Osteocyte (in vitro differentiated cells): Measurements from ENCODE around the gene ARSA. TPM values are rescaled to one million over a fixed set of nuclear protein-coding genes. Genes with fewer than 3 reads are reported as not detected.

Experiments used
- DNase-seq: peaks from one replicate; pipeline ENCODE4 v3.0.0; 2021; ENCODE audit warnings: mixed read lengths; ENCODE audit not compliant: unreplicated experiment; ENCODE audit errors: extremely low spot score
- H3K27ac Mint-ChIP-seq: one replicate; pipeline ENCODE4 v1.8.0; 2021; ENCODE audit warnings: mild to moderate bottlenecking, mixed read lengths; ENCODE audit not compliant: unreplicated experiment
- H3K27me3 Mint-ChIP-seq: one replicate; pipeline ENCODE4 v1.8.0; 2021; ENCODE audit warnings: mixed read lengths; ENCODE audit not compliant: unreplicated experiment
- H3K36me3 Mint-ChIP-seq: one replicate; pipeline ENCODE4 v1.8.0; 2021; ENCODE audit warnings: mixed read lengths; ENCODE audit not compliant: unreplicated experiment
- H3K4me1 Mint-ChIP-seq: one replicate; pipeline ENCODE4 v1.8.0; 2021; ENCODE audit warnings: mixed read lengths; ENCODE audit not compliant: unreplicated experiment
- H3K4me3 Mint-ChIP-seq: one replicate; pipeline ENCODE4 v1.8.0; 2021; ENCODE audit warnings: mild to moderate bottlenecking, moderate library complexity, mixed read lengths; ENCODE audit not compliant: unreplicated experiment
- H3K9me3 Mint-ChIP-seq: one replicate; pipeline ENCODE4 v1.8.0; 2021; ENCODE audit warnings: mixed read lengths; ENCODE audit not compliant: unreplicated experiment
- total RNA-seq: library from RNA; stranded (reverse); gene quantifications from 2 replicates; pipeline ENCODE4 v1.2.1, GENCODE V29; 2021
- TF ChIP-seq, protein P1 (sequence below): fragments of 200-600 bp; sonication (generic); IDR thresholded peaks from 2 replicates; pipeline ENCODE4 v1.5.0; 2021; ENCODE audit warnings: antibody characterized with exemption, mild to moderate bottlenecking, moderate library complexity

The ARSA gene
- total RNA-seq, 1 donor from 2014 or later = 43.5 TPM

DNA sequence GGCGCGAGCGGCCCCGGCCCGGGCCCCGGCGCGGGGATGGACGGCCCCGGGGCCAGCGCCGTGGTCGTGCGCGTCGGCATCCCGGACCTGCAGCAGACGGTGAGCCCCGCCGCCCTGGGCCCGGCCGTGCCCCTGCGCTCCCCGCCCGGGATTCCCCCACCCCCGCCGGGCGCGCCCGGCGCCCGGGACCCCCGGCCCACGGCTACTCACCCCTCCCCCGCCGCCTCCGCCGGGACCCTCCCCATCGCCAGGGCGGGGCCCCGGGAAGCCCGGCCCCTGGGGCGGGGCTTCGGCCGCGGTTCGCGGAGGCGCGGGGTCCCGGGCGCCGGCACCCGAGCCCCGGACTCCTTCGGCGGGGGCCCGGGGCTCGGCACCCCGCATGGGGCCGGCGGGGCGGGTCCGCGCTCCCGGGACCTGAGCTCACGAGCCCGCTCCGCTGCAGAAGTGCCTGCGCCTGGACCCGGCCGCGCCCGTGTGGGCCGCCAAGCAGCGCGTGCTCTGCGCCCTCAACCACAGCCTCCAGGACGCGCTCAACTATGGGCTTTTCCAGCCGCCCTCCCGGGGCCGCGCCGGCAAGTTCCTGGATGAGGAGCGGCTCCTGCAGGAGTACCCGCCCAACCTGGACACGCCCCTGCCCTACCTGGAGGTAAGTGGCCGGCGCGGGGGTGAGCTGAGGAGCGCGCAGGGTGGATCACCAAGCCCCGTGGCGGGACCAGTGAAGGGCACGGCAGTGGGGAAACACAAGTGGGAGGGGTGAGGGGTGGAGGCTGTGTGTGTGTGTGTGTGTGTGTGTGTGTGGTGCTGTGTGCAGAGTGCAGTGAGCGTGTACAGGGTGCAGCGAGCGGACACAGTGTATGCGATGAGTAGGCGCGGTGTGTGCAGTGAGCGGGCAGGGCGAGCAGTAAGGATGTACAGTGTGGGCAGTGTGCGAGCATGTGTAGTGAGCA is 46.9 kb upstream of the ARSA start:
- Mint-ChIP-seq H3K9me3 (no peaks in the 10 kb centered on the region), H3K36me3 (no peaks in the 10 kb centered on the region), H3K4me1 (peaks cover 11% of the 10 kb centered on the region), H3K27ac (no peak overlapping the region), H3K27me3 (peaks cover 27% of the 10 kb centered on the region), H3K4me3 (peak overlapping the region; percentile 61)
- TF ChIP-seq, protein P1, sequence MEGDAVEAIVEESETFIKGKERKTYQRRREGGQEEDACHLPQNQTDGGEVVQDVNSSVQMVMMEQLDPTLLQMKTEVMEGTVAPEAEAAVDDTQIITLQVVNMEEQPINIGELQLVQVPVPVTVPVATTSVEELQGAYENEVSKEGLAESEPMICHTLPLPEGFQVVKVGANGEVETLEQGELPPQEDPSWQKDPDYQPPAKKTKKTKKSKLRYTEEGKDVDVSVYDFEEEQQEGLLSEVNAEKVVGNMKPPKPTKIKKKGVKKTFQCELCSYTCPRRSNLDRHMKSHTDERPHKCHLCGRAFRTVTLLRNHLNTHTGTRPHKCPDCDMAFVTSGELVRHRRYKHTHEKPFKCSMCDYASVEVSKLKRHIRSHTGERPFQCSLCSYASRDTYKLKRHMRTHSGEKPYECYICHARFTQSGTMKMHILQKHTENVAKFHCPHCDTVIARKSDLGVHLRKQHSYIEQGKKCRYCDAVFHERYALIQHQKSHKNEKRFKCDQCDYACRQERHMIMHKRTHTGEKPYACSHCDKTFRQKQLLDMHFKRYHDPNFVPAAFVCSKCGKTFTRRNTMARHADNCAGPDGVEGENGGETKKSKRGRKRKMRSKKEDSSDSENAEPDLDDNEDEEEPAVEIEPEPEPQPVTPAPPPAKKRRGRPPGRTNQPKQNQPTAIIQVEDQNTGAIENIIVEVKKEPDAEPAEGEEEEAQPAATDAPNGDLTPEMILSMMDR = no peak
- peak; percentile 85 for DNase-seq

DNA sequence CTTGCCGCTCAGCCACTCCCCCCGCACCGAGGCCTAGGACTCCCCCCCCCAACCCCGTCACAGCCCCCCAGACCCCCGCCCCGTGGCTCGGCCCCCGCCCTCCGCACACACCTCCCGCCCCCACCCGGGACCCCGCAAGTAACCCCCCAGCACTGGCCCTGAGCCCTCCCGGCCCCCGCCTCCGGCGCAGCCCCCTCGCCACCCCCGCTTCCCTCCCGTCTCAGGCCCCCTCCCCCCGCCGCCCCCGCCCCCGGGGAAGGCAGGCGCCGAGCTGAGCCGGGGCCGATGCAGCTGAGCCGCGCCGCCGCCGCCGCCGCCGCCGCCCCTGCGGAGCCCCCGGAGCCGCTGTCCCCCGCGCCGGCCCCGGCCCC is 46.2 kb upstream of the ARSA start:
- TF ChIP-seq, protein P1 = no peak
- peaks cover 31% of the 10 kb centered on the region for H3K27me3 Mint-ChIP-seq
- no peaks in the 10 kb centered on the region for H3K9me3 Mint-ChIP-seq
- H3K27ac Mint-ChIP-seq = no peak overlapping the region
- no peak overlapping the region for H3K4me3 Mint-ChIP-seq
- peak; percentile 68 for DNase-seq
- H3K4me1 Mint-ChIP-seq = peaks cover 11% of the 10 kb centered on the region
- H3K36me3 Mint-ChIP-seq = no peaks in the 10 kb centered on the region

DNA sequence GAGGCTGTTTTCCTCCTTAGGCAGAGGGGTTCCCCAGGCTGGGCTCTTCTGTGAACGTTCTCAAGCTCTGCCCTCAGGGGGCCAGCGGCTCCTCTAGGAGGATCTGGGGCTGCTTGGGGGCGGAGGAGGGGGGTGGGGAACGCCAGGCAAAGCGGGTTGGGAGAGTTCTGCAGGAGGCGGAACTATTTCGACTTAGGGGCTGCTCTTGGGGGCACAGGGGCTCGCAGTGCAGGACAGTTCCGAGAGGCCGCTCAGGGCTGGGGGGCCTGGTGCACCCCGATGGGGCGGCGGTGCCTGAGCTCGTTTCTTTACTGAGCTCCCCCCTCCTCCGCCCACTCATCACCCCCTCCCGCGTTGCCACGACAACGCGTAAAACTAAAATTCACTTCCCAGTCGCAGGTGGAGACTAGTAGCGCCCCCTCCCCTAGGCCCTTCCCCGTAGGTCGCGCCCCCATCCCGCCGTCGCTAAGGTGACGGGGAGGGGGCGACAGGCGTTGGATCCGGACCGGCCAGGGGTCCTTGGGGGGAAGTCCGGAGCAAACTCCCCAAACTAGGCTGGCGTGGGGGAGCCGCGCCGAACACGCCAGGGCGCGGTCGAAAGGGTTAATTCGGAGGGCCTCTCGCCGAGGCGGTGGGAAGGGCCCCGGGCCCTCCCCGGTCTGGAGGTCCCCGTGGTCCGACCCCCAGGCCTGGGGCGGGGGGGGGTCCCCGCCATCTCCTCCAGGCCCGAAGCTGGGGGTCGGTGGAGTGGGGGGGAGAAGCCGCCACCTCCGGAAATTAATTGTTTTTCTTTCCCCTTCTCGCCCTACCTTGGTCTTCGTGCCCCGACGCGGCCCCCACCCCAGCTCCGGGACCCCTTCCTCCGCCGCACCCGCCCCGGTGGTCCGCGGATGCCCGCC is 45.5 kb upstream of the ARSA start:
- Mint-ChIP-seq H3K27ac (no peak overlapping the region), H3K4me3 (peak overlapping the region; percentile 63), H3K9me3 (no peaks in the 10 kb centered on the region), H3K4me1 (peaks cover 11% of the 10 kb centered on the region), H3K36me3 (no peaks in the 10 kb centered on the region), H3K27me3 (peaks cover 34% of the 10 kb centered on the region)
- TF ChIP-seq, protein P1 = no peak
- DNase-seq = no peak

- Mint-ChIP-seq H3K4me3 (peak within 1 kb of the TSS; percentile 63), H3K36me3 (no peaks in the 10 kb centered on the region), H3K9me3 (no peaks in the 10 kb centered on the region), H3K27me3 (peaks cover 43% of the 10 kb centered on the region), H3K4me1 (peaks cover 11% of the 10 kb centered on the region), H3K27ac (no peak within 1 kb of the TSS)
- DNase-seq = no peak
- TF ChIP-seq, protein P1 = no peak
Measured at GRCh38 chr22:50672471-50673230, 44.7 kb upstream of the ARSA start, which contains the start of gene SHANK3. TSS of gene SHANK3 (plus strand) at chr22:50672823.
